ENCODE results near the gene PARD6B.

GRCh38 chr20:50798650-50799049 is 67.3 kb downstream of the PARD6B start:
- no peak for TF ChIP-seq EZH2phosphoT487 (IDR thresholded peaks at IDR 0.05)
- TF ChIP-seq CTCF (IDR thresholded peaks at IDR 0.05), result no peak
